Measurements from ENCODE around the gene ZNF512B. TPM values are rescaled to one million over a fixed set of nuclear protein-coding genes. Genes with fewer than 3 reads are reported as not detected.

The ZNF512B gene
- total RNA-seq, 1 donor from 2014 or later: 12.0 TPM

DNA sequence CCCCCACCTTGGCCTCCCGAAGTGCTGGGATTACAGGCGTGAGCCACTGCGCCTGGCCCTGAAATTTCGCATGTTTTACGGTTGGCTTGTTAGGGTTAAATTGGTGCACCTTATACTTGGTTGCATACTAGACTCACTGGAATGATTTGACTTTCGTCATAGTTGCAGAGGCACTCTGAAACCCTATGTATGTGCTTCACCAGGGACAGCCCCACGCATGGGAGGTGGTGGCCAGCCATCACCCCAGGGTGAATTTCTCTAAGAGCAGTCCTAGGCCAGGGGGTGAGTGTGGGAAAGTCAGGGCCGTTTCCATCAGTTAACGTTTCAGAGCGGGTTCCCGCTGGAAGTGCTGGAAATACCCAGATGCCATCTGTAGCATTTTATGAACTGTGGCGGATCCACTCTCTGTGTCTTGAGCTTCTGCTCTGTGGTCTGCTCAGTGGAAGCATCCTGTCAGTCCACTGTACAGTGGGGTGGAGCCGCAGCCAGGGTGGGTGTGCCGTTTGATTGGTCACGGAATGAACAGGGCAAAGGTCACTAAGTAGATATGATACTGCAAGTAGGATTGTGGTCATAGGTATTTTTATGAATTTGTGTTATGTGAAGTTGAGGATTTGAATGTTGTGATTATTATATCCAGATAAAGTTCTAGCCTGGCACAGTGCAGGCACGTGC, 61.6 kb downstream of the ZNF512B start:
- peaks cover 39% of the 10 kb centered on the region for H3K4me1 Mint-ChIP-seq
- ChIA-PET CTCF (interaction anchor here (1.0 kb wide), 1 partner anchor 9 kb away, joined by 3 read pairs; no protein-coding TSS in a partner anchor), POLR2A (interaction anchor here (0.6 kb wide), 1 partner anchor 334 kb away, joined by 4 read pairs; the partner anchor contains the start of gene HELZ2)
- ATAC-seq (ENCODE audit: low read depth) (no peak), DNase-seq (no peak)
- H3K4me3 Mint-ChIP-seq: no peak overlapping the region
- peaks cover 12% of the 10 kb centered on the region for H3K36me3 Mint-ChIP-seq (ENCODE audit: low read depth)
- no peaks in the 10 kb centered on the region for H3K9me3 Mint-ChIP-seq
- intact Hi-C loops (cut with micrococcal nuclease): no loop called here
- H3K27ac Mint-ChIP-seq: no peak overlapping the region
- no peaks in the 10 kb centered on the region for H3K27me3 Mint-ChIP-seq
- TF ChIP-seq CTCF (IDR thresholded peaks at IDR 0.05): no peak

Other genes with a start within 250 kb of the ZNF512B start
- 10.2 and 10.8 TPM in 2 replicates for gene LIME1, start 233.3 kb downstream of the ZNF512B start, total RNA-seq
- 20.9 and 28.1 TPM in 2 replicates for gene SLC2A4RG, start 230.2 kb downstream of the ZNF512B start, total RNA-seq
- 0.46 and 0.49 TPM in 2 replicates for gene ZBTB46, start 138.7 kb downstream of the ZNF512B start, total RNA-seq
- not detected in 2 replicates for gene ABHD16B, start 108.4 kb downstream of the ZNF512B start, total RNA-seq
- 36.7 and 38.8 TPM in 2 replicates for gene TPD52L2, start 104.7 kb downstream of the ZNF512B start, total RNA-seq
- 27.5 and 28.6 TPM in 2 replicates for gene DNAJC5, start 74.8 kb downstream of the ZNF512B start, total RNA-seq
- 43.6 and 49.7 TPM in 2 replicates for gene UCKL1, start 13.5 kb downstream of the ZNF512B start, total RNA-seq
- 6.8 and 9.0 TPM in 2 replicates for gene SAMD10, start 9.7 kb upstream of the ZNF512B start, total RNA-seq
- gene PRPF6, start 11.2 kb upstream of the ZNF512B start, total RNA-seq: 75.7 and 75.8 TPM in 2 replicates
- gene C20orf204, start 66.3 kb upstream of the ZNF512B start, total RNA-seq: 1.6 and 2.2 TPM in 2 replicates
- not detected in 2 replicates for gene SOX18, start 79.7 kb upstream of the ZNF512B start, total RNA-seq
- 20.3 and 20.7 TPM in 2 replicates for gene TCEA2, start 93.3 kb upstream of the ZNF512B start, total RNA-seq
- 45.0 and 53.4 TPM in 2 replicates for gene RGS19, start 109.6 kb upstream of the ZNF512B start, total RNA-seq
- gene OPRL1, start 110.2 kb upstream of the ZNF512B start, total RNA-seq: 1.3 and 1.4 TPM in 2 replicates
- 0.31 TPM in 1 of 2 replicates, not detected in the other for gene LKAAEAR1, start 114.5 kb upstream of the ZNF512B start, total RNA-seq
- gene NPBWR2, start 137.6 kb upstream of the ZNF512B start, total RNA-seq: not detected in 2 replicates
- 1.2 and 3.3 TPM in 2 replicates for gene MYT1, start 194.5 kb upstream of the ZNF512B start, total RNA-seq

All from activated B cell treated with CpG ODN at 0.5 μM for 24 hours (primary cell).